H1 (cell line): ENCODE data around the gene JMJD1C. TPM values are rescaled to one million over a fixed set of nuclear protein-coding genes. Genes with fewer than 3 reads are reported as not detected.

Experiments used
- CTCF ChIA-PET: fragments of 300-600 bp; sonication (Branson Sonifier 250); formaldehyde crosslinking; loops from one replicate; lab custom pipeline; 2021; ENCODE audit not compliant: partially characterized antibody; lab: Charles Lee
- POLR2A ChIA-PET: fragments of 300-600 bp; sonication (Branson Sonifier 250); formaldehyde crosslinking; loops from one replicate; lab custom pipeline; 2021; ENCODE audit warnings: inconsistent platforms; ENCODE audit not compliant: partially characterized antibody; lab: Charles Lee
- DNase-seq, 2 experiments: peaks; one replicate each; pipeline versions ENCODE4 v3.0.0 to v3.0.0-alpha.2; 2010 to 2022; ENCODE audit warnings: low spot score in 2 of 2, low read depth in 1 of 2, mixed read lengths in 1 of 2
- FAIRE-seq: peaks from 2 replicates; lab custom pipeline; 2011; peaks lifted over from hg19 to GRCh38; lab: Jason Lieb, UNC
- H2AFZ ChIP-seq: 2 replicates; pipeline ENCODE4 v1.8.1; 2012; ENCODE audit warnings: low read length, inconsistent platforms
- H2AK5ac ChIP-seq: 2 replicates; pipeline ENCODE4 v1.6.1; 2013; ENCODE audit warnings: low read depth, low read length
- H2BK120ac ChIP-seq: replicated peaks from 2 replicates; pipeline ENCODE3; 2013; ENCODE audit warnings: low read depth, low read length, inconsistent platforms
- H2BK12ac ChIP-seq: 2 replicates; pipeline ENCODE4 v1.6.1; 2013; ENCODE audit warnings: low read depth, low read length
- H2BK15ac ChIP-seq: 2 replicates; pipeline ENCODE4 v1.6.1; 2013; ENCODE audit warnings: low read length
- H2BK20ac ChIP-seq: 2 replicates; pipeline ENCODE4 v1.6.1; 2013; ENCODE audit warnings: low read length
- H2BK5ac ChIP-seq: 2 replicates; pipeline ENCODE4 v1.6.1; 2013; ENCODE audit warnings: low read depth, low read length
- H3K14ac ChIP-seq: 2 replicates; pipeline ENCODE4 v1.6.1; 2013; ENCODE audit warnings: inconsistent platforms; ENCODE audit not compliant: insufficient read length
- H3K18ac ChIP-seq: 2 replicates; pipeline ENCODE4 v1.6.1; 2013; ENCODE audit warnings: low read length; ENCODE audit errors: extremely low read depth
- H3K23ac ChIP-seq: 2 replicates; pipeline ENCODE4 v1.6.1; 2013; ENCODE audit warnings: inconsistent platforms; ENCODE audit not compliant: insufficient read length
- H3K23me2 ChIP-seq: 2 replicates; pipeline ENCODE4 v1.6.1; 2013; ENCODE audit warnings: low read depth, low read length
- H3K27ac ChIP-seq: 2 replicates; pipeline ENCODE4 v1.6.1; 2011; ENCODE audit warnings: low read depth, low read length, inconsistent platforms
- H3K27me3 ChIP-seq, 4 experiments: replicated peaks in 1 of 4; 1 replicate in 1 of 4; 2 replicates in 3 of 4; pipeline versions ENCODE4 v1.6.1 to v1.8.1; 2011 to 2013; ENCODE audit warnings: low read length in 3 of 4, mild to moderate bottlenecking in 3 of 4, inconsistent platforms in 2 of 4, mixed read lengths in 2 of 4, moderate library complexity in 1 of 4; ENCODE audit not compliant: control insufficient read depth in 3 of 4, insufficient read depth in 3 of 4; ENCODE audit errors: extremely low read depth in 1 of 4
- H3K36me3 ChIP-seq, 4 experiments: 2 replicates each; pipeline versions ENCODE4 v1.6.1 to v1.8.1; 2011 to 2013; ENCODE audit warnings: mild to moderate bottlenecking in 4 of 4, low read length in 3 of 4, moderate library complexity in 2 of 4, control low read depth in 1 of 4, inconsistent platforms in 1 of 4; ENCODE audit not compliant: insufficient read depth in 4 of 4, control insufficient read depth in 2 of 4
- H3K4ac ChIP-seq: replicated peaks from 2 replicates; pipeline ENCODE3; 2013; ENCODE audit warnings: low read length, low read depth, mixed read lengths, inconsistent platforms; ENCODE audit not compliant: insufficient read length
- H3K4me1 ChIP-seq, 4 experiments: replicated peaks in 1 of 4; 1 replicate in 1 of 4; 2 replicates in 3 of 4; pipeline versions ENCODE4 v1.6.1 to v1.8.1; 2011 to 2013; ENCODE audit warnings: low read length in 3 of 4, inconsistent platforms in 2 of 4, mixed read lengths in 1 of 4; ENCODE audit not compliant: insufficient read depth in 4 of 4, control insufficient read depth in 3 of 4
- H3K4me2 ChIP-seq, 2 experiments: 2 replicates each; pipeline versions ENCODE4 v1.6.1 to v1.8.1; 2011 to 2013; ENCODE audit warnings: low read depth in 2 of 2, low read length in 2 of 2, control low read depth in 1 of 2, inconsistent platforms in 1 of 2, mild to moderate bottlenecking in 1 of 2; ENCODE audit not compliant: insufficient read depth in 1 of 2
- H3K4me3 ChIP-seq, 4 experiments: fragments of 200-600, 300-600 bp in 1 of 4; sonication (generic), shearing (Covaris generic), sonication (Bioruptor Twin) in 1 of 4; 2 replicates each; pipeline versions ENCODE4 v1.5.1 to v1.8.1; 2011 to 2016; ENCODE audit warnings: low read length in 4 of 4, low read depth in 3 of 4, control low read depth in 2 of 4, inconsistent platforms in 2 of 4, mild to moderate bottlenecking in 2 of 4, mixed read lengths in 1 of 4, moderate library complexity in 1 of 4; ENCODE audit not compliant: insufficient read depth in 2 of 4; ENCODE audit errors: extremely low read depth in 1 of 4
- H3K56ac ChIP-seq: replicated peaks from 2 replicates; pipeline ENCODE3; 2013; ENCODE audit warnings: low read depth, mild to moderate bottlenecking, mixed read lengths, low read length, inconsistent platforms; ENCODE audit not compliant: insufficient read length
- H3K79me1 ChIP-seq: 2 replicates; pipeline ENCODE4 v1.6.1; 2013; ENCODE audit warnings: low read depth, low read length, control low read depth
- H3K79me2 ChIP-seq, 2 experiments: 2 replicates each; pipeline versions ENCODE4 v1.6.1 to v1.8.1; 2012 to 2013; ENCODE audit warnings: low read length in 2 of 2, mild to moderate bottlenecking in 2 of 2, inconsistent platforms in 1 of 2; ENCODE audit not compliant: insufficient read depth in 2 of 2, control insufficient read depth in 1 of 2
- H3K9ac ChIP-seq, 4 experiments: replicated peaks in 1 of 4; 1 replicate in 1 of 4; 2 replicates in 3 of 4; pipeline versions ENCODE4 v1.6.1 to v1.8.1; 2011 to 2013; ENCODE audit warnings: low read depth in 3 of 4, low read length in 3 of 4, control low read depth in 2 of 4, mild to moderate bottlenecking in 2 of 4, moderate library complexity in 2 of 4, inconsistent platforms in 1 of 4; ENCODE audit errors: extremely low read depth in 1 of 4
- H3K9me3 ChIP-seq, 2 experiments: 2 replicates each; pipeline versions ENCODE4 v1.6.1 to v1.8.1; 2012 to 2013; ENCODE audit warnings: mild to moderate bottlenecking in 2 of 2, moderate library complexity in 2 of 2, control low read depth in 1 of 2, inconsistent platforms in 1 of 2, low read depth in 1 of 2, low read length in 1 of 2, mixed read lengths in 1 of 2; ENCODE audit not compliant: insufficient read depth in 2 of 2
- H4K20me1 ChIP-seq, 2 experiments: replicated peaks in 1 of 2; 2 replicates each; pipeline versions ENCODE3 to v1.8.1; 2011 to 2013; ENCODE audit warnings: inconsistent platforms in 2 of 2, low read length in 2 of 2, mild to moderate bottlenecking in 1 of 2; ENCODE audit not compliant: insufficient read depth in 2 of 2, control insufficient read depth in 1 of 2
- H4K5ac ChIP-seq: 2 replicates; pipeline ENCODE4 v1.6.1; 2013; ENCODE audit warnings: low read length, low read depth, mixed read lengths, inconsistent platforms; ENCODE audit not compliant: insufficient read length
- H4K8ac ChIP-seq: 2 replicates; pipeline ENCODE4 v1.8.0; 2013; ENCODE audit warnings: mild to moderate bottlenecking, moderate library complexity, low read length, inconsistent platforms; ENCODE audit not compliant: insufficient read depth; ENCODE audit errors: extremely low read depth
- H4K91ac ChIP-seq: replicated peaks from 2 replicates; pipeline ENCODE3; 2013; ENCODE audit warnings: low read length, mixed read lengths, inconsistent platforms; ENCODE audit not compliant: insufficient read length
- CEBPB ChIP-seq: IDR thresholded peaks from 2 replicates; pipeline ENCODE4 v1.6.1; 2012; ENCODE audit warnings: low read depth, low read length
- TAF7 ChIP-seq: optimal IDR thresholded peaks from 2 replicates; pipeline ENCODE3; 2011; ENCODE audit warnings: low read depth, mild to moderate bottlenecking, inconsistent platforms, low read length, moderate library complexity, borderline replicate concordance
- WGBS, 2 experiments: shearing (Covaris generic) in 1 of 2; methylation state at CpG; one replicate each; pipeline versions ENCODE4 v1.1.6 to v1.1.7; 2013 to 2015; ENCODE audit warnings: low lambda C conversion rate in 2 of 2, mixed read lengths in 2 of 2, inconsistent platforms in 1 of 2, low coverage in 1 of 2, missing lambda C conversion rate in 1 of 2; ENCODE audit not compliant: insufficient replicate concordance in 2 of 2, insufficient coverage in 1 of 2, insufficient read length in 1 of 2; ENCODE audit errors: extremely low coverage in 1 of 2, missing lambda C conversion rate in 1 of 2; 5-methylcytosine and 5-hydroxymethylcytosine counted together
- polyA plus RNA-seq, 7 experiments: library from polyadenylated mRNA; depleted of rRNA in 3 of 7; stranded (reverse) in 5 of 7; unstranded in 2 of 7; fragments of >200 nt in 5 of 7; fragments of 200-250 nt in 2 of 7; gene quantifications; 1 replicate in 5 of 7; 2 replicates in 1 of 7; 4 replicates in 1 of 7; pipeline versions ENCODE4 v1.2.1 to v1.2.3, GENCODE V29; 2011 to 2013; ENCODE audit warnings: missing spikeins in 2 of 7, mixed read lengths in 2 of 7
- total RNA-seq: library from RNA; stranded (reverse); fragmentation: NEBNext Ultra II Directional; extraction: Animal tissue kit (Norgen Biotek cat#: 25700); gene quantifications from 2 replicates; pipeline ENCODE4 v1.2.1, GENCODE V29; 2021

Gene JMJD1C
- total and polyA plus RNA-seq, 2 of the 8 experiments (the other 6 are each of a cell fraction or from before 2014, with no cell fraction given): 54.5 to 210 TPM

DNA sequence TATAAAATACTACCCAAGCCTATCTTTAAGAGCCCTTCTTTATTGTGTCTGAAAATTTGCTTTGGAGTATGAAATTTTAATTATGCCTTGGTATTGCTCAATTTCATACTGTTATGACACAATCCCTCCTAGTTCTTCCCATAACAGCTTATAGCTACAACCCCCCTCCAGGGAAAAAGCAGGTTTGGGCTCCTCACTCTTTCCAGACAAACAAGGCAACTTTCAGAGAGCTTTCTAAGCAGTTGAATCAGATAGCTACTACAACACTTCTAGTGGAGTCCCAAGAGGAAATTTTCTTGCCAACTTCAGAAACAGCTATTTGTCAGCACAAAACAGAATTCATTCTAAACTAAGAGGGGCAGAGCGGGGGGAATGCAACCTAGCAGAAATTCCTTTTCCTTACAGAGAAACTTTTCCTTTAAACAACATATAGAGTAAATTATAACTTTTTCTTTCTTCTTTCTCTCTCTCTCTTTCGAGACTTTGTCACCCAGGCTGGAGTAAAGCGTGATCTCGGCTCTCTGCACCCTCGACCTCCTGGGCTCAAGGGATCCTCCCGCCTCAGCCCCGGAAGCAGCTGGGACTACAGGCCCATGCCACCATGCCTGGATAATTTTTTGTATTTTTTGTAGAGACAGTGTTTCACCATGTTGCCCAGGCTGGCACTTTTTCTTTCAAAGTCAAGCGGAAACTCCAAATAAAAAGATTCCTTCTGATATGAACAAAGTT is 26.0 kb upstream of the JMJD1C start:
- Histone ChIP-seq H3K36me3 (peaks cover 0 to 7% (median 0%) of the 10 kb centered on the region in 4 experiments; a peak in 2 of 8 replicates), H4K5ac (no peak overlapping the region), H2BK15ac (no peak overlapping the region), H3K4ac (no peak overlapping the region), H3K4me1 (peaks cover 0 to 5% (median 0%) of the 10 kb centered on the region in 4 experiments; a peak in 1 of 7 replicates), H4K91ac (no peak overlapping the region), H2BK12ac (no peak overlapping the region), H3K9me3 (peaks cover 9 to 10% of the 10 kb centered on the region in 2 experiments; a peak in 3 of 4 replicates), H4K8ac (no peak overlapping the region), H2BK5ac (no peak overlapping the region), H3K27me3 (no peaks in the 10 kb centered on the region), H3K23me2 (no peaks in the 10 kb centered on the region), H3K79me1 (no peaks in the 10 kb centered on the region), H3K23ac (no peak overlapping the region), H3K18ac (no peak overlapping the region), H2AFZ (no peak overlapping the region), H3K56ac (no peak overlapping the region), H3K27ac (no peak overlapping the region), H2BK20ac (no peak overlapping the region), H2AK5ac (no peak overlapping the region), H3K14ac (no peak overlapping the region), H3K79me2 (peaks cover 0 to 68% of the 10 kb centered on the region in 2 experiments; a peak in 2 of 4 replicates), H3K4me3 (no peak overlapping the region), H4K20me1 (peaks cover 0 to 1% of the 10 kb centered on the region in 2 experiments), H3K9ac (no peak overlapping the region), H2BK120ac (no peak overlapping the region), H3K4me2 (no peak overlapping the region; a peak in 1 of 4 replicates)
- DNase-seq (no peak), FAIRE-seq (no peak)
- CTCF ChIA-PET: interaction anchor here (0.5 to 1.3 kb wide), 4 partner anchors 9 to 139 kb away, joined by 3 to 5 read pairs (median 4); no protein-coding TSS in a partner anchor
- POLR2A ChIA-PET: interaction anchor here (1.4 to 1.7 kb wide), 2 partner anchors 12 to 223 kb away, joined by 3 to 5 read pairs; no protein-coding TSS in a partner anchor
- WGBS, 2 experiments: 84% methylated on average over 8 of the region's 8 CpGs; no CpG with 5 or more reads in 1 of the 2 experiments
- TF ChIP-seq CEBPB: peak; percentile 88
- TF ChIP-seq TAF7: no peak
